Mammary epithelial cell (primary cell): ENCODE results near the gene KLF3.

ENCODE experiments used
- CTCF ChIP-seq, 2 donors: IDR thresholded peaks in 1 of 2; conservative IDR thresholded peaks in 1 of 2; 2 replicates each; pipeline ENCODE4 v1.5.1; 2011 to 2012; ENCODE audit warnings: inconsistent platforms in 2 of 2, low read length in 2 of 2, mild to moderate bottlenecking in 2 of 2, control low read depth in 1 of 2, low read depth in 1 of 2; ENCODE audit not compliant: insufficient read depth in 1 of 2; ENCODE audit errors: extremely low read depth in 1 of 2
- EZH2 ChIP-seq: IDR thresholded peaks from 2 replicates; pipeline ENCODE4 v1.6.1; 2012; ENCODE audit warnings: low read length, inconsistent platforms, borderline replicate concordance

- no peak for TF ChIP-seq CTCF (conservative IDR thresholded peaks at IDR 0.05 in 1 of 2, IDR thresholded peaks at IDR 0.05 in 1 of 2; ENCODE audit: extremely low read depth in 1 of 2, insufficient read depth in 1 of 2, low read depth in 1 of 2, low read length in 2 of 2)
- no peak for TF ChIP-seq EZH2
Observed at GRCh38 chr4:38621028-38621684, 42.8 kb upstream of the KLF3 start.
